Fibroblast of skin of right quadriceps (primary cell): ENCODE results near the gene ZNF664.

ENCODE experiments used
- DNase-seq: peaks from one replicate; pipeline ENCODE4 v3.0.0-alpha.2; 2013

ZNF664 gene

DNA sequence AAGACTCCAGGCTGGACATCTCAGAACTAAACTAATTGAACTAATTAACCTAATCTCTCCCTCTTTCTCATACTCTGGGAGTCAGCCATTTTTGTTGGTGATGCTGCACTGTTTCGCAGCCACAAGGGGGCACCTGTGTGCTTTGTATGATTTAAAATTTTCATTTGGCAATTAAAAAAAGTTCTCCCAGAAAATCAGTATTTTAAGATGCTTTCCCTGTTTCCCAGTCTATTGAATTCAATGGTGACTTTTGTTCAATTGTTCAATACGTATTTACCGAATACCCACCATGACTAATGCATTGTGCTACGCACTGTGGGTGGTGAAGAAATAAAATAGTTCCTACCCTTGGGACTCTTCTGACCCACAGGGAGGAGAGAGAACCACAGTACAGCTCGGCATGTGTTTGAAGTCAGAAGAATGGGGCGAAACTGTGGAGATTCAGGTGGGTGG lies 63.7 kb downstream of the ZNF664 start:
- peak; percentile 46 for DNase-seq

DNA sequence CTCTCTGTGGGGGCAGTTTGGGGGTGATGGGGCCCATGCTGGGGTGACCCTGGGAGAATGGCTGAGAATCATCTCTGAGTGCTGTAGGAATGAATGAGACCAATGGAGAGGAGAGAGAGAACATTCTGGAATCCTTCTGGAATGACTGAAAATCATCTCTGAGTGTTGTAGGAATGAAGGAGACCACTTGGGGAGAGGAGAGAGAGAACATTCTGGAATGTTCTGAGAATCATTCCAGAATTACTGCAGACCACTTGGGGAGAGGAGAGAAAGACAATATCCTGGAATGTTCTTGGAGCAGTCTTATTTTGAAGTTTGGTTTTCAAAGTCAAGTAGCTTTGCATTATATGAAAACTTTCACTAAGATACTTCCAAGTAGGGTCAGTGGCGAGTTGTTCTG lies 64.3 kb downstream of the ZNF664 start:
- DNase-seq = no peak

DNA sequence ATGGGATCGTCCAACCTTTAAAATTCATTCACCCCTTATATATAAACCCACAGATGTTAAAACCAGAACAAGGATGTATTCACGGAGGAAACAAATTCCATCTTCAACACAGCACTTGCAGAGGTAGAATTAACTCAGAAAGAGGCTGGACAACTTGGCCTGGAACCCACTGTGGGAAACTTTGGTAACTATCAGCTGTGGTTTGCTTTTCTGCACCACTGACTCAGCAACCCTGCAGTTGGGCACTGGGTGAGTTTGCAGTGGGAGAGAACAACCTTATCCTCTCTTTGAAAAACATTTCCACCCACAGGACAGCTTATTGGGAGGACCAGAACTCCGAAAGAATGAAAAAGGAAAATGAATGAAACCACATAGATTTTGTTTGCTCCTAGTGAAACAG lies 66.3 kb downstream of the ZNF664 start:
- DNase-seq = no peak

DNA sequence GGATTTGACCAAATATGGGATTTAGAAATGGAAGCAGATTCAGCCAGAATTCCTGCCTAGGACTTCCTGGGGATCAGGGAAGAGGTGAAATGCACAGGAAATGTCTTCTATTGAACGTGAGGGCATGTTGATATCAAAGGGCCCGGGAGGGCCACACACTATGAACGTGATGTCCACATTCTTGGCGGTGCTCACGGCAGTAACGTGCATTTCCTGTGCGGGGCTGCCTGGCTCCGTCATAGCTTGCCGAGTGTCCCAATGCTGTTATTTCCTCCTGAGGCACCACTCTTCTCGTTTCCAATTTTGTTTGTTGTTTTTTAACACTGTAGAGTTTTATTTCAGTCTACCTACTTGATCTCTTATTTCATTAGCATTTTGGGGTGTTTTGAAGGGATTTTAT lies 67.3 kb downstream of the ZNF664 start:
- no peak for DNase-seq

DNA sequence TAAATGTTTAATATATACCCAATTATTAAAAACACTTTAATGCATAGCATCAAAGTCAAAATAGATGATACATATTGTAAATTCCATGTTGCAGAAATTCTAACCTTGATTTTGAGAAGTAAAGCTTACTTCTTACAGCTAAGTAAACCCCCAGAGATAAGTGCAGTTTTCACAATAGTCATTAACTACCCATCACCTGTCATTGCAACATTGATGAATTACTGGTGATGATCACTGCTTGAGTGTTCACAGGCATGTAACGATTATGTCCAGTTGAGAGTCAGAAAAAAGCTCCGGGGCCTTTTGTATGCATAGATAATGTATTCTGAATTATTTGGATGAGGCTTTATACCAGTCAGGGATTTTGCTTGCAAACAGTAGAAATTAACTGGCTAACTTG lies 67.7 kb downstream of the ZNF664 start:
- no peak for DNase-seq

DNA sequence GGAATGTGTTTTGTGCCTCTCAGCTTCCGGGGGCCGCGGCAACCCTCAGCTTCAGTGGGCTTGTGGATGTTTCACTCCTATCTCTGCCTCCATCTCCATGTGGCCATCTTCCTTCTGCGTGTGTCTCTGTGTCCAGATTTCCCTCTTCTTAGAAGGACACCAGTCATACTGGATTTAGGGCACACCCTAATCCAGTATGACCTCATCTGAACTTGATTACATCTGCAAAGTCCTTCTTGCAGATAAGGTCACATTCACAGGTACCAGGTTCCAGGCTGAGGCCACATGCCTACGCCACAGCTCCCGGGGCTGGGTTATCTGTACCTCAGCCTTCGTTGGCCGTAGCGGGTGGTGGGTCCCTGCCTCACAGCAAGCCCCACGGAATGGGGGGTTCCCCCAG lies 68.9 kb downstream of the ZNF664 start:
- no peak for DNase-seq

DNA sequence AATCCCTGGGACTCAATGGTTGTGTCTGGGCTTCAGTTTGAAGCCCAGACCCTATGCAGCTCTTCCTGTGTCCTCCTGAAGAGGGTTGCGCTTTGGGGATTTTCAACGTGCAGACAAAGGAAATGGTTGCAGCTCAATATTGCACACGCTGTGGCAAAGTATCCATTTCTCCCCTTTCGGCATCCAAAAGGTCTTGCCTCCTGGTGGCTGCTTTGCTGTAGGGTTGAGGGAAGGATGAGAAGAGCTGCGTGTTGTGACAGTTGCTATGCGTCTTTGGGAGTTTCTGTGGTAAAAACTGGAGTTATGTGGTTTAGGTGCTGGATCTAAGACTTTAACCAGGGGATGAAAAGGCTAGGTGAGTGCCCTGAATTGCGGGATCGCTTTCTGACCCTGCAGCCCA lies 71.0 kb downstream of the ZNF664 start:
- DNase-seq = no peak

DNA sequence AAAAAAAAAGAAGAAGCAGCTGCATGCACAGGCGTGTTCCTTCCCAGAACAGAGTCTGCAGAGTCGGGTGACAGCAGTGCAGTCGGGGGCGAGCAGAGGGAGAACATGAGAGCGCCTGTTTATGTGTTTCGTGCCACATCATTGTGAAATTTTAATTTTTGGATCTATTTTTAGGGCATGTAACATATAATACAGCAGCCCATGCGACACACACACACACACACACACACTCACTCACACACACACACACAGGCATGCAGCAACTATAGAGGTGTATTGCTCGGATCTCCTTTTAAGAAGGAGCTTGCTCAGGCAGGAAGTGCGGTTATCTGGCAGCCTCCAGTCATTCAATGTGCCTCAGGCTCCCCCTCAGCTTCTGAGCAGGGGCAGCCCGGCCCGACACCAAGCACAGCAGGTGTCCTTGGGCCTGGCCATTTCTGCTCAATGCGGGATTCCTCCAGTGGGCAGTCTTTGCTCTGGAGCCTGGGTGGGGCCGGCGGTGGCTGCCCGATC lies 71.8 kb downstream of the ZNF664 start:
- DNase-seq = no peak

DNA sequence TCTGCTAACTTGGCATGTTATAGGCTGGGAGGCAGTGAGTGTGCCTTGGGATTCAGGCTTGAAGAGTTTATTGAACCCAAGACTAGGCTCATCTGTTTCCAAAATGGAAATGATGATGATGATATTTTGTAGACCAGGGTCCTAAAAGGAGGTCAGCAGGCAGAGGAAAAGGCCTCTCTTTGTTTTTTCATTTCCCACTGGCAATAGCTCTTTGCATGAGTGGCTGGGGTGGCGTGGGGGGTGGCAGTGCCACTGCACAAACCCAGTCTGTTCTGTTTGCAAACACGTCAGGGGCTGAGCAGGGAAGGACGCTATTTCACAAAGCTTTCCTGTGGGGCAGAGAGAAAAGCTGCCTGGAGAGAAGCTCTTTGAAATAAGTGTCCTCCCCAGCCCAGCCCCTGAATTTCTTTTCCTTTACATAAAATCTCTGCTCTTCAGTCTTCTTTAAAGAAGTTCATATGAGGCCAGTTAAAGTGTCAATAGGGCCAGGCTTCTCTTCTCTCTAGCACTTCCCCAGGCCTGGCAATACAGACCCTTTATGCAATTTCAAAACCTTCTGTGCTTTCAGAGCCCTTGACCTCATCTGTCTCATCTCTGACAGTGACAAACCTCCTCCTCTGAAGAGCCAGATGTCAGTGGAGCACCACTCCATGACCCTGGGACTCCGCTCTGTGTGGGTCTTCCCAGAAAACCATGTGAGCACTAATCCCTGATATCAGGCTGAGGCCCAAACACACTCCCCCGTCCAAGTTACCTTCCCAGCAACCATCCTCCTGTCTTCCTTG lies 72.8 kb downstream of the ZNF664 start:
- no peak for DNase-seq

DNA sequence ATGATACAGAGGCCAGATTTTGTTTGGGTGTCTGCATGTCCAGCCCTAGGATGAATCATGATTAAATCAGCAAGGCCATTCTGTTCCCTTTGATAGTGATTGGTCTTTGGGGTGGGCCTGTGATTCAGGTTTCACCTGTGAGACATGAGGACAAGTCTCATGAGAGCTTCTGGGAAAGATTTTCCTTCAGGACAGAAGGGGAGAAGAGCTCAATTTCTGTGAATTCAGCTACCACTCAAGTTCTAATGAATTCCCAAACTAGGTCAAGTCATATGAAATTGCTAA lies 73.4 kb downstream of the ZNF664 start:
- no peak for DNase-seq

DNA sequence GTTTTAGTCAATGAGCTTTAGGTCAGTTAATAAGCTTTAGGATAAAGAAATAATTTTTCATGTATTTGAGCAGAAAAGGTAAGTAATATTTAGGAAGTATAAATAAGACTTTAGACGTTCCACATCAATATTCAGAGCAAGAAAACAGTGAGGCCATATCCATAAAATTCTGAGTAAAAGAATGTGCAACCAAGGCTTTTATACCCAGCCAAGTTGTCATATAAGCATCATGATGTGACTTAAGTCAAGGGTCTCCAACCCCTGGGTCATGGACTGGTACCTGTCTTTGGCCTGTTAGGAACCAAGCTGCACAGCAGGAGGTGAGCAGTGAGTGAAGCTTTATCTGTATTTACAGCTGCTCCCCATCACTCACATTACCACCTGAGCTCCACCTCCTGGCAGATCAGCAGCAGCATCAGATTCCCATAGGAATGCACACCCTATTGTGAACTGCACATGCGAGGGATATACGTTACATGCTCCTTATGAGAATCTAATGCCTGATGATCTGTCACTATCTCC lies 74.1 kb downstream of the ZNF664 start:
- DNase-seq = no peak

DNA sequence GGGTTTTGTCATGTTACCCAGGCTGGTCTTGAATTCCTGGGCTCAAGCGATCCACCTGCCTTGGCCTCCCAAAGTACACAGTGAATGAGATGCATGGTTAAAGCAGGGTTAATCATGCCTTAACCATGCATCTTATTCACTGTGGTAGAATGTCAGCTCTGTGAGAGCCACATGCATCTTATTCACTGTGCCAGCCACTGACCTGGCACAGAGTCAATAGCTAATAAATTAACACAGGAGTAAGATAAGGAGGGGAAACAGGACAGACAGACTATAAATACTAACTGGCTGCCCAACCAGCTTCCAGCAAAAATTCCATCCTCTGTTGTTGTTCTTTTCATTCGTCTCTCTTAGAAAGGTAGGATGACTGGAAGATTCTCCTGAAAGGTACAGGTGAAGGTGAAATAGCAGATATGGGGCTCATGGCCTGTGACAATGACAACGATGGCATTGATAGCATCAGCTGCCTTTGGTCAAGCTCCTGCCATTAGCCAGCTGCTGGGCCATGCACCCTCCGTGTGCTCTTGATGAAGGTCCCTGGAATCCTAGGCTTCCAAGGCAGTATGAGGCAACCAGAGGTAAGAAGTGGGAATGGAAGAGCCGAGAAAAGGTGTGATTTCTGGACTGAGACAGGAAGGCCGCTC lies 76.6 kb downstream of the ZNF664 start:
- no peak for DNase-seq

DNA sequence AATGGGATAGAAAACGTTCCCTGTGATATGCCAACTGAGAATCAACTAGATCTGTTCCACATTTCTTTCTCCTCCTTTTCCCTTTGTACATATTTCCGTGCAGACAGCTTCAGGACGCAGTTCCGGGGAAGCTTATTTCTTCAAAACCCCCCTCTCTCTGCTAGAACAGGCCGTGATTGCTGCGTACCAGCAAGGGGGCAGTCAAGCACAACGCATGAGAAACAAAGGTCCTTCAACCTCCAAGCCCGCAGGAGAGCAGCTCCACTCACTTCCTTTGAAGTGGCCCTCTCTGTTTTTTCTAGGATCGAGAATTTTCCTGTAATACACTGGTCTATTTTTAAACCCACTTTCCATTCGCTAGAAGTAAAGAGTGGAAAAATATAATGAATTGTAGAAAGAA lies 80.8 kb downstream of the ZNF664 start:
- peak; percentile 80 for DNase-seq

DNA sequence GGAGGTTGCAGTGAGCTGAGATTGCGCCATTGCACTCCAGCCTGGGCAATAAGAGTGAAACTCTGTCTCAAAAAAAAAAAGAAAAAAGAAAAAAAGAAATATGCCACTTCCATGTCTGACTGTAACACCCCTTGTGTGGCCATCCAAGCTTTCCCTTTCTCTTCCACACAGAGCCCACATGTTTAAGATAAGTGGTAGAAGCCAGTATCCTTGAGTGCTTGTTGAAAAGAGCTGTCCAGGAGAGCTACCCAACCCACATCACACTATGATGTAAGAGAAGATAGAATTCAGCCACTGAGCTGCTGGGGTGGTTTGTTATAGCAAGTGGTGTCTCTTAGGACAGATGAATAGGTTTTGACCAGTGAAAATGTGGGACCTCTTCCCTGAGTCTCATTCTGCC lies 82.1 kb downstream of the ZNF664 start:
- no peak for DNase-seq

DNA sequence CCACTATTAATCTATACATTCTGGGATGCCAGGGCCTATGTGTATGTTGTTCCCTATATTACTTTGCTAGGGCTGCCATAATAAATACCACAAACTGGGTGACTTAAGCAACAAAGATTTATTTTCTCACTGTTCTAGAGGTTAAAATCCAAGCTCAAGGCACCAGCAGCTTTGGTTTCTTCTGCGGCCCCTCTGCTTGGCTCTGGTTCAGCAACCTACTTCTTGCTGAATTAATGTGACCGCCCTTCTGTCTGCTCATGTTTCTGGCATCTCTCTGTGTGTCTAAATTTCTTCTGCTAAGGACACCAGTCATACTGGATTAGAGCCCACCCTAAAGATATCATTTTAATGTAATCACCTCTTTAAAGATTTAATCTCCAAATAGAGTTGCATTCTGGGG lies 84.7 kb downstream of the ZNF664 start:
- peak; percentile 34 for DNase-seq

DNA sequence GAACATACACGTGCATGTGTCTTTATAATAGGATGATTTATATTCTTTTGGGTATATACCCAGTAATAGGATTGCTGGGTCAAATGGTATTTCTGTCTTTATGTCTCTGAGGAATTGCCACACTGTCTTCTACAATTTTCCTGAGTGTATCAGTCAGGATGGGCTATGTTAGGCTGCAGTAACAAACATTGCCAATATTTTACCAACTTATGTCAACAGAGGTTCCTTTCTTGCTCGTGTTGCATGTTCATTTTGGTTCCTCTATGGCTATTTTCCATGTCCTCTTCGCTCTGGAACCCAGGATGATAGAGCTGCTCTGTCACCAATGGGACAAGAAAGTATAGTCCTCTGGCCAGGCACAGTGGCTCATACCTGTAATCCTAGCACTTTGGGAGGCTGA lies 86.7 kb downstream of the ZNF664 start:
- DNase-seq = no peak
